Natural killer cell (primary cell): Measurements from ENCODE around the gene ADAMTSL1. TPM values are rescaled to one million over a fixed set of nuclear protein-coding genes. Genes with fewer than 3 reads are reported as not detected.

Experiments used
- ATAC-seq, 3 donors: fragments of 150-1000 bp in 2 of 3; fragments of 200-7000 bp in 1 of 3; cut with Tn5 transposase; 1 replicate in 1 of 3; 2 replicates in 2 of 3; pipeline ENCODE4 v1.10.0; 2021; ENCODE audit warnings: mild to moderate bottlenecking in 2 of 3, moderate library complexity in 2 of 3
- DNase-seq, 2 donors: peaks; one replicate each; pipeline versions ENCODE4 v3.0.0 to v3.0.0-alpha.2; 2013 to 2021; ENCODE audit warnings: mixed read lengths in 1 of 2
- H3K27ac ChIP-seq: one replicate; pipeline ENCODE4 v1.5.1; 2013; ENCODE audit warnings: mild to moderate bottlenecking, low read length
- H3K27me3 ChIP-seq: one replicate; pipeline ENCODE4 v1.6.1; 2013; ENCODE audit warnings: low read length; ENCODE audit not compliant: control insufficient read depth, insufficient read depth
- H3K36me3 ChIP-seq: one replicate; pipeline ENCODE4 v1.6.1; 2013; ENCODE audit warnings: low read length; ENCODE audit not compliant: control insufficient read depth, insufficient read depth
- H3K4me1 ChIP-seq: one replicate; pipeline ENCODE4 v1.6.1; 2013; ENCODE audit warnings: low read length; ENCODE audit not compliant: control insufficient read depth, insufficient read depth
- H3K4me3 ChIP-seq: one replicate; pipeline ENCODE4 v1.5.1; 2013; ENCODE audit warnings: low read length
- H3K9me3 ChIP-seq: one replicate; pipeline ENCODE4 v1.6.1; 2013; ENCODE audit warnings: low read length; ENCODE audit not compliant: control insufficient read depth, insufficient read depth
- H3K27ac Mint-ChIP-seq, 2 donors: one replicate each; pipeline ENCODE4 v1.8.0; 2022; ENCODE audit warnings: mild to moderate bottlenecking in 2 of 2, mixed read lengths in 2 of 2, moderate library complexity in 1 of 2
- H3K27me3 Mint-ChIP-seq, 2 donors: one replicate each; pipeline ENCODE4 v1.8.0; 2022; ENCODE audit warnings: low read depth in 2 of 2, mixed read lengths in 2 of 2
- H3K36me3 Mint-ChIP-seq: one replicate; pipeline ENCODE4 v1.8.0; 2022; ENCODE audit warnings: mixed read lengths
- H3K4me1 Mint-ChIP-seq, 2 donors: one replicate each; pipeline ENCODE4 v1.8.0; 2022; ENCODE audit warnings: mixed read lengths in 2 of 2
- H3K4me3 Mint-ChIP-seq: one replicate; pipeline ENCODE4 v1.8.0; 2022; ENCODE audit warnings: mild to moderate bottlenecking, moderate library complexity, mixed read lengths
- H3K9me3 Mint-ChIP-seq, 2 donors: one replicate each; pipeline ENCODE4 v1.8.0; 2022; ENCODE audit warnings: mixed read lengths in 2 of 2
- WGBS: methylation state at CpG from one replicate; pipeline ENCODE4 v1.1.7; 2013; ENCODE audit warnings: missing lambda C conversion rate; ENCODE audit not compliant: insufficient coverage; 5-methylcytosine and 5-hydroxymethylcytosine counted together
- intact Hi-C: fragments of 100-400 bp; cut with micrococcal nuclease; formaldehyde crosslinking; loops from one replicate; pipeline ENCODE4 v1.14.2; 2022
- total RNA-seq, 4 donors: library from RNA; stranded (reverse); fragments of 120-200 nt in 1 of 4; gene quantifications; one replicate each; pipeline versions ENCODE4 v1.2.3 to v1.2.4, GENCODE V29; 2013 to 2022
- TF ChIP-seq, protein P1 (sequence below): fragments of 200-600 bp; IDR thresholded peaks from one replicate; pipeline ENCODE4 v1.8.0; 2022; ENCODE audit warnings: antibody characterized with exemption

ADAMTSL1 gene
- total RNA-seq, 3 donors from 2014 or later (not counting 1 experiment from before 2014, with no cell fraction given), result not detected

DNA sequence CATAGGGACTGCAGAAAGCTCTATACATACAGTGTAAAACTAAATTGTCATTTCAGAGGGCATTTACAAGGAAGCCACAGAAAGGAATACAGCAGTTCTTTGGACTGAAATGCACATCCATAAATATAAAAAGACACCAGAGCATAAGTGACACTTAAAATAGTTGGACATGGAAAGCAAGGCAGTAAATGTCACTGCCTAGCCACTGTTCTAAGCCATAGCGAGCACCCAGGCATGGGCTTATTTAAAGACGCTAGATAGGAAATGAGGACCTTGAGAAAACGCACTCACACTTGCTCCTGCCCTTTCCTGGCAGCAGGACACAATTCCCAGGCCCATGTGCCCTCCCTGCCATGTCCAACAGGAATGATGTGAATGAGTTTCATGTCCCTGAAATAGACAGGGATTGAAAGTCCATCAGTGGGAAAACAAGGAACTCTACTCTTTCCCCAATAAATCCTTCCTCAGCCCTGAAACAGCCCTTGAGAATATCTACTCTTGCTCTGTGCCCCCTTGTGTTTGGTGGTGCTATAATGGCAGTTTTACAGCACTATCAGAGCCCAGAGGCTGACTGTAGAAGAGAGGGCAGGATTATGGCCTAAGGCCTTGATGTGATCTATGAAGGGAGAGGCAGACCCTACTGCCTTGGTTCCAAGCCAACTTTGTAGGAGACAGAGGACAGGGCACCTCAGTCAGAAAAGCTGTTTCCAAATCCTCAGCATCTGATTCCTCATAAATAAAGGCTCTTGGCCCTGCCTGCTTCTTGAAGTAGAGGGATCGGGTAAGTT, 376.1 kb downstream of the ADAMTSL1 start:
- no peaks in the 10 kb centered on the region for H3K36me3 Mint-ChIP-seq
- no peaks in the 10 kb centered on the region for H3K9me3 Mint-ChIP-seq
- Histone ChIP-seq H3K4me3 (no peak overlapping the region), H3K27me3 (no peaks in the 10 kb centered on the region), H3K9me3 (no peaks in the 10 kb centered on the region), H3K27ac (no peak overlapping the region), H3K4me1 (no peaks in the 10 kb centered on the region), H3K36me3 (no peaks in the 10 kb centered on the region)
- WGBS, result 91% methylated on average over 4 of the region's 4 CpGs
- H3K27ac Mint-ChIP-seq, result no peak overlapping the region
- TF ChIP-seq, protein P1, sequence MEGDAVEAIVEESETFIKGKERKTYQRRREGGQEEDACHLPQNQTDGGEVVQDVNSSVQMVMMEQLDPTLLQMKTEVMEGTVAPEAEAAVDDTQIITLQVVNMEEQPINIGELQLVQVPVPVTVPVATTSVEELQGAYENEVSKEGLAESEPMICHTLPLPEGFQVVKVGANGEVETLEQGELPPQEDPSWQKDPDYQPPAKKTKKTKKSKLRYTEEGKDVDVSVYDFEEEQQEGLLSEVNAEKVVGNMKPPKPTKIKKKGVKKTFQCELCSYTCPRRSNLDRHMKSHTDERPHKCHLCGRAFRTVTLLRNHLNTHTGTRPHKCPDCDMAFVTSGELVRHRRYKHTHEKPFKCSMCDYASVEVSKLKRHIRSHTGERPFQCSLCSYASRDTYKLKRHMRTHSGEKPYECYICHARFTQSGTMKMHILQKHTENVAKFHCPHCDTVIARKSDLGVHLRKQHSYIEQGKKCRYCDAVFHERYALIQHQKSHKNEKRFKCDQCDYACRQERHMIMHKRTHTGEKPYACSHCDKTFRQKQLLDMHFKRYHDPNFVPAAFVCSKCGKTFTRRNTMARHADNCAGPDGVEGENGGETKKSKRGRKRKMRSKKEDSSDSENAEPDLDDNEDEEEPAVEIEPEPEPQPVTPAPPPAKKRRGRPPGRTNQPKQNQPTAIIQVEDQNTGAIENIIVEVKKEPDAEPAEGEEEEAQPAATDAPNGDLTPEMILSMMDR, result no peak
- DNase-seq (no peak), ATAC-seq (no peak)
- no peak overlapping the region for H3K4me3 Mint-ChIP-seq
- intact Hi-C loops, result no loop called here
- H3K4me1 Mint-ChIP-seq, result no peaks in the 10 kb centered on the region
- peaks cover 3 to 14% of the 10 kb centered on the region in 2 donors for H3K27me3 Mint-ChIP-seq

DNA sequence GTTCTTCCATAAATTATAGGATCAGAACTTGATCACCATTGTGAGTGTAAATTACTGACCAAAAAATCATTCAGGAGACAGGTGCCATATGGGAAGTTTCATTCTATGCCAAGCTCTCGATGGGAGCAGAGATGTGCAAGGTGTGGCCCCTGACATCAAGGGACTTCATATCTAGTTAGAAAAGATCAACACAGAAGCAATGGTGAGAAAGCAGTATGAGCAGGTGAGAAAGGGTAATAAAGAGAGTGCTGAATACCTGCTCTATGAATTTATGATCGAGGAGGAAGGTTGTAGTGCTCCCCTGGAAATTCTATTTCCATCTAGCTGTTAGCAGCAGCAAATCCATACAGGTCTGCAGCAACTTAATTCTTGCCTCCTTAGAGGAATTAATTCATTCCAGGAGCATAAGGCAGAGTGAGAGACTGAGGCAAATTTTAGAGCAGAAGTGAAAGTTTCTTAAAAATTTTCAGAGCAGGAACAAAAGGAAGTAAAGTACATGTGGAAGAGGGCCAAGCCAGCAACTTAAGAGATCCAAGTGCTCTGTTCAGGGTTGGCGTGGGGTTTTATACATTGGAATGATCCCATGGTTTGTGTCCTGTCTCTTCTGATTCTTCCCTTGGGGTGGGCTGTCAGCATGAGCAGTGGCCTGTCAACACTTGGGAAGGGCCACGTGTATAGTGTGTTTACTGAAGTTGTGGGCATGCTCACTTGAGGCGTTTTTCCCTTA, 377.3 kb downstream of the ADAMTSL1 start:
- no peaks in the 10 kb centered on the region for H3K9me3 ChIP-seq
- ATAC-seq (no peak), DNase-seq (no peak)
- no peaks in the 10 kb centered on the region for H3K36me3 Mint-ChIP-seq
- no peak overlapping the region for H3K27ac Mint-ChIP-seq
- no peaks in the 10 kb centered on the region for H3K36me3 ChIP-seq
- H3K4me1 ChIP-seq, result no peaks in the 10 kb centered on the region
- intact Hi-C loops, result no loop called here
- H3K4me3 Mint-ChIP-seq, result no peak overlapping the region
- TF ChIP-seq, protein P1, result no peak
- peaks cover 3 to 14% of the 10 kb centered on the region in 2 donors for H3K27me3 Mint-ChIP-seq
- WGBS, result 78% methylated on average over 5 of the region's 5 CpGs
- H3K27ac ChIP-seq, result no peak overlapping the region
- no peaks in the 10 kb centered on the region for H3K4me1 Mint-ChIP-seq
- H3K9me3 Mint-ChIP-seq, result no peaks in the 10 kb centered on the region
- no peak overlapping the region for H3K4me3 ChIP-seq
- no peaks in the 10 kb centered on the region for H3K27me3 ChIP-seq

DNA sequence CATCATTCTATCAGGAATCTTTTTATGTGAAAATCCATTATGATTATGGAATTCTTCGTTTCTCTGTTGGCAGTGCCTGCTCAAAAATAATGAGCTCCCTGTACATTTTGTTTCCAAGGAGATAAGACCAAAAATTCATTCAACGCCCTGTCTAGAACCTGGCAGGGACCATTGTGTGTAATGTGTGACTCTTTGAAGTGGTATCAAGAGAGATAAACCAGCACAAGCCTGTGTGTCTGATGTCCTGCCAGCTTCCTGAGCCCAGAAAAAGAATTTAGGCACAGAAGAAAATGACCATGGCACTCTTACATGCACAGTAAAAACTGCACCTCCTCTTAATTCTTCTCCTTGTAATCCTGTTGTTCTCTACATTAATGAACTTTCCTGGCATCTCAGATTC, 381.7 kb downstream of the ADAMTSL1 start:
- TF ChIP-seq, protein P1, result no peak
- Mint-ChIP-seq H3K27ac (no peak overlapping the region), H3K27me3 (peaks cover 7 to 14% of the 10 kb centered on the region in 2 donors), H3K4me1 (no peaks in the 10 kb centered on the region), H3K36me3 (no peaks in the 10 kb centered on the region), H3K4me3 (no peak overlapping the region), H3K9me3 (no peaks in the 10 kb centered on the region)
- ATAC-seq, result no peak
- 64% methylated on average over 2 of the region's 2 CpGs for WGBS
- no peak for DNase-seq
- no peak overlapping the region for H3K4me3 ChIP-seq
- no peaks in the 10 kb centered on the region for H3K27me3 ChIP-seq
- no peaks in the 10 kb centered on the region for H3K4me1 ChIP-seq
- H3K27ac ChIP-seq, result no peak overlapping the region
- H3K36me3 ChIP-seq, result no peaks in the 10 kb centered on the region
- intact Hi-C loops, result no loop called here
- no peaks in the 10 kb centered on the region for H3K9me3 ChIP-seq
